ENCODE data around the gene HLA-G. TPM values are rescaled to one million over a fixed set of nuclear protein-coding genes. Genes with fewer than 3 reads are reported as not detected.

HLA-G gene
- total RNA-seq, 2 experiments from 2014 or later: 2.7 to 2.9 TPM

Other genes with a start within 250 kb of the HLA-G start
- gene OR2H2, start 242.7 kb upstream of the HLA-G start, total RNA-seq: not detected
- 10 to 100 TPM; 78.4 to 79.9 TPM for gene GABBR1, start 194.6 kb upstream of the HLA-G start, total RNA-seq
- gene MOG, start 170.7 kb upstream of the HLA-G start, total RNA-seq: not detected
- not detected for gene ZFP57, start 146.7 kb upstream of the HLA-G start, total RNA-seq
- gene HLA-F, start 104.4 kb upstream of the HLA-G start, total RNA-seq: 100 to 1,000 TPM; 560 TPM
- gene HLA-A, start 114.7 kb downstream of the HLA-G start, total RNA-seq: 1,000 to 10,000 TPM; 1,767 to 1,801 TPM
- gene POLR1H, start 233.4 kb downstream of the HLA-G start, total RNA-seq: 10 to 100 TPM; 36.5 to 39.4 TPM
- 10 to 100 TPM; 28.3 to 28.6 TPM for gene PPP1R11, start 239.4 kb downstream of the HLA-G start, total RNA-seq
- not detected for gene RNF39, start 247.9 kb downstream of the HLA-G start, total RNA-seq